RCC 7860 (cell line): ENCODE measurements around the gene RFWD3.

Experiments used
- DNase-seq: peaks from one replicate; pipeline ENCODE4 v3.0.0-alpha.2; 2015; ENCODE audit warnings: low spot score
- FAIRE-seq: peaks from 2 replicates; lab custom pipeline; 2012; peaks lifted over from hg19 to GRCh38; lab: Jason Lieb, UNC

RFWD3 gene

GRCh38 chr16:74623214-74623838 is 43.4 kb downstream of the RFWD3 start:
- no peak for FAIRE-seq
- DNase-seq, result peak; percentile 28

DNA sequence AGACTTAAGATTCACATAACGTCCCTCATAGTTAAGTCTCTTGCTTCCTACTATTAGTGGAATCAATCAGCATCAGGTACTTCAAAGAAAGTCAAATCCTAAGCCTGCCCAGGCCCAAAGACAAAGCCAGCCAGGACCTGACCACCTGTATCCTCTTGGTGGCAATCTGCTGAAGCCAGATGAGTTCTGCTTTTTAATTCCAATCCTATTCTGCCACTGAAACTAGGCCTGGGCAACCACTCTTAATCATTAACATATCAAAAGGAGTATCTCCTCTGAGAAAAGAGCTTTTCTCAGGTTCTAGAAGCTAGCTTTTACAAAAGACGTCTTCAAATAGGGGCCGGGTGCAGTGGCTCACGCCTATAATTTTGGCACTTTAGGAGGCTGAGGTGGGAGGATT is 44.7 kb downstream of the RFWD3 start:
- DNase-seq, result no peak
- FAIRE-seq, result no peak

DNA sequence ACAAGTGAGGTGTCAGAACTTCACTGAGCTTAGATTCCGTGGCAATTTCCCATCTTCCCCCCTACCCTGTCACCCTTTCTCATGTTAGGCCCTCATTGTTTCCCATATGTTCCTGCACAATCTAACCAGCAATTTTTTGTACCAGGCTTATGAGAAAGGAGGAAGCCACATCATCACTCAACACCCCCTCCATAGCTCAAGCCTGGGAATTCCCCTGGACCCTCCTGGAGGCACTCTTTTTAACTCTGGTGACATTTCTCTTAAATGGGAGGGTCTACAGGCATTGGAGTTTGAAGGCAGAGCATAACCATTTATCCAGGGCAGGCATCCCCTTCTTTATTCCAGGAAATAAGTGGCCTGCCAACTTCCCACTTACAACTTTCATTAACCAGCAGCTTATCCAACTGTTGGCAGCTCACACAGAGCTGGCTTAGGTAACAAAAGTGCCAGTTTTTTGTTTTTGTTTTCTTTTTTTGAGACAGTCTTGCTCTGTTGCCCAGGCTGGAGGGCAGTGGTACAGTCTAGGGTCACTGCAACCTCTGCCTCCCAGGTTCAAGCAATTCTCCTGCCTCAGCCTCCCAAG is 49.4 kb downstream of the RFWD3 start:
- no peak for FAIRE-seq
- no peak for DNase-seq

- FAIRE-seq, result no peak
- no peak for DNase-seq
Observed at GRCh38 chr16:74611721-74612120, 55.0 kb downstream of the RFWD3 start.

DNA sequence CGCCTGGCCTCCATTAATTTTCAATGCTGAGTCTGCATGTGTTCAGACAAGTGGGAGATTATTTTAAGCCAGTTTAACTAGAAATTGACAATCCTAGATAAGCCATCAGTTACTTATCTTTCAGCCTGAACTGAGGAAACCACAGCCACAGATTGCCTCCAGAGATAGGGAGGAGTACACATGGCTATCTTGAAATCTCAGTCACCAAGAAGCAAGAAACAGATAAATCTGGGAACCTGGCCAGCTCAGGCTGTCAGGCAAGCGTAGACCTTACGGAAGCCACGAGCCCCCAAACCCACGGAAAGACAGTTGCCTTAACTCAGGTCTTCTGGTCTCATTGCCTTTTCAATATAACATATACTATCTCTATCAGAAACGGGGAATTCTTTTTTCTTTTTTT is 57.7 kb downstream of the RFWD3 start:
- FAIRE-seq (no peak), DNase-seq (no peak)

DNA sequence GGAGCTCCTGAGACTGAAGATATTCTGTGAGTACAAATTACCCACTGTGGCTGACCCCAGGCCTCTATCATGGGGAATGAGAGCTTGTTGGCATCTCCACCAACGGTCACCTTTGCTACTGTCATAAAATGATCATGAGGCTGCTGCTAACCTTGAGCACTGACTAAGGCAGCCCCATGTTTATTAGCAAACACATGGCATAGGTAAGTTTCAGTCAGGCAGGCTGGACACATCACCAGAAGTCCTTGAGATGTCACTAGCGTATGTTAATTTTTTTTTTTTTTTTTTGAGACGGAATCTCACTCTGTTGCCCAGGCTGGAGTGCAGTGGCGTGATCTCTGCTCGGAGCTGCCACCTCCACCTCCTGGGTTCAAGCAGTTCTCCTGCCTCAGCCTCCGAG is 58.3 kb downstream of the RFWD3 start:
- DNase-seq (no peak), FAIRE-seq (no peak)

GRCh38 chr16:74607962-74608356 is 58.7 kb downstream of the RFWD3 start:
- DNase-seq, result no peak
- FAIRE-seq, result no peak

DNA sequence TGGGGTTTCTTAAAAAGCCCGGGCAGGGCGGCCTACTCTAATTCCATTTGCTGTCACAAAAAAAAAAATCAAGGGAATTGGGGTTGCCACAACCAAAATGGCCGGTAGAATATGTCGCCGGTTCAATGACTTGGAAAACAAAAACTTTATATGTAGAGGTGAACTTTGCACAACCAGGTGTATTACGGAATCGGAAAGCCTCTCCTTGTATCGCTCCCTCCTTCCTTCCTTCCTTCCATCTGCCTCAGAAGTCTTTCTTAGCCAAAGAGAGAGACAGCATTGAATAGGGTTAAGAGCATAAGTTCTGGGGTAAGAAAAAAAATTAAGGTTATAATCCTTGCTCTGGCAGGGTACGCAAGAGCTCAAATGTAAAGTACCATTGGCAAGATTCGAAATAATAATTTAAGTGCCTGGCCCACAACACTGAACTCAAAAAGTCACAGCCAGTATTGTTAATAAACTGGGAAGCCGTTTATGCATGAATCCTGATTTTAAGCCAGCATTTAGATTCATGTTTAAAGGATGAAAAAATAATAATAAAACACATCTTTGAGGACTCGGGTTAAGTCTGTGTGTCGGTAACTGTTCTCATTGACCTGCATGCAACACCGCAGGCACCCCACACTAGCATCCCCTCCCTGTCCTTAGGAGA is 59.2 kb downstream of the RFWD3 start:
- FAIRE-seq (no peak), DNase-seq (no peak)

DNA sequence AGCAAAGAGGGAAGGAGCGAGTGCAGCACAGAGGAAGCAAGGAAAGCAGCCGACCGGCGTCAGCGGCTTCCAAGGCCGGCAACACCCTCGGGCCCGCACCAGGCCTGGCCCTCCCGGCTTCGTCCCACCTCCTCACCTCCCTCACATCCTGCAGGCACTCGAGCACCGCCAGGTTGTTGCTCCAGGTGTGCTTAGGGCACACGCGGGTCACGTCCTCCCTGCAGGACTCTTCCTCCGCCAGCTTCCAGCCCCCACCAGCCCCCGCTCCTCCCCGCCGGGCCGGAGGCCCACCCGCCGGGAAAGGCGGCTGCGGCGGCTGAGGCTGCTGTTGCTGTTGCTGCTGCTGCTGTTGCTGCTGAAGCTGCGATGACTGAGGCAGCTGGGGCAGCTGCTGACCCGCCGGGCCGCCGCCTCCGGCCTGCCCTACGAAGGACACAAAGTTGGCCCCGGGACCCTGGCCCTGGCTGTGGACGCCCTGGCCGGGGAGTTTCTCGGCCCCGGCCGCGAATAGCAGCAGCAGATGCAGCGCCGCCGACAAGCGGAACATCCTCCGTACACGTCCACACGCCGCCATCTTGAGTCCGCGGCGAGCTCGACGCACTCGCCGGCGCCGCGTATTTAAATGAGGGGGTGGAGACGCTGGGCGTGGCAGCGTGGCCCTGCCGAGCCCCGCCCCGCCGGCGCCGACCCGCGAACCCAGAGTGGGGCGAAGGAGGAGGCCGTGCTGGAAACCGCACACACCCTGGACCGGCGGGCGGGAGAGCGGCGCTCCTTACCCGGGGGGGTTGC is 60.0 kb downstream of the RFWD3 start, which contains the start of gene GLG1:
Gene GLG1 (minus strand): TSS at position 594 of the 789 bp plus-strand sequence. CDS start 20 bp downstream, at position 574.
- DNase-seq (peak; percentile 71), FAIRE-seq (no peak)

- DNase-seq (no peak), FAIRE-seq (no peak)
Observed at GRCh38 chr16:74605746-74606520, 60.7 kb downstream of the RFWD3 start.

- DNase-seq (no peak), FAIRE-seq (no peak)
Observed at GRCh38 chr16:74605332-74605731, 61.3 kb downstream of the RFWD3 start.

DNA sequence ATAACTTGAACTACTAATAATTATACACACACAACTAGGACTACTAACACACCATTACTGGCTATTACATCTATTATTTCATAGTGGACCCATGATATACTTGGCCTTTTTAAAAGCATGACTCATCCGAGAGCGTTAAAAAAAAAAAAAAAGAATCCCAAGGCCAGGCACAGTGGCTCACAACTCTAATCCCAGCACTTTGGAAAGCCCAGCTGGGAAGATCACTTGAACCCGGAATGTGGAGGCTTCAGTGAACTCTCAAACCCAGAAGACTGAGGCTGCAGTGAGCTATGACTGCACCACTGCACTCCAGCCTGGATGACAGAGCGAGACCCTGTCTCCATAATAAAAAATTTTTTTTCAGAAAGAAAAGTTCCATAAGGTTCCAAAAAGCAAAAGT is 62.8 kb downstream of the RFWD3 start:
- FAIRE-seq (no peak), DNase-seq (no peak)

DNA sequence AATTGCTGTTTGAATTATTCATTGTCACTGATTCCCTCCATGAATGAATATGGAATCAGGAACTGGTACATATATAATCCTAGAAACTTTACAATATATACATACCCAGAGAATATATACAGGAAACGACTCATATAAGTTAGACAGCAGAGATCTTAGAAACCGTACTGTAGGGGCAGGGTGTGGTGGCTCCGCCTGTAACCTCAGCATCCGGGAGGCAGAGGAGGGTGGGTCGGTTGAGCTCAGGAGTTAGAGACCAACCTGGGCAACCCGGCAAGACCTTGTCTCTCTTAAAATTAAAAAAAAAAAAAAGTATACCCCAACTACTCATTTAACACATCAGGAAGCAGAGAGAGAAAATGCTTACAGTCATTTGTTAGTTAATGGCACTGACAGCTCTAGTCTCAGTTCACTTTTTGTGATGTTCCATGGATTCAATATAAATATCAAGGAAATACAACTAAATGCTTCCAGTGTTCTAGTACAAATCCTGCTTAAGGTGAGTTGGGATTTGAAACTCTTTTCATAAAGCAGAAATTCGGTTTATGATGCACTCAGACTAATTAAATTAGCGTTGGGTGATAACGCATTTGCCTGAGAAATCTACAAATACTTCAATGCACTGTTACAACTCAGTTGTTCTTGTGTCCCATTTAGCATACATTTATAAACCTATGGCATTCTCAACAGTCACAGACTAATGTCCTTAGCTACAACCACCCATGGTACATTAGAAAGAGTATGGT is 65.4 kb downstream of the RFWD3 start:
- FAIRE-seq (no peak), DNase-seq (no peak)

GRCh38 chr16:74596586-74596985 is 70.1 kb downstream of the RFWD3 start:
- FAIRE-seq (no peak), DNase-seq (no peak)

DNA sequence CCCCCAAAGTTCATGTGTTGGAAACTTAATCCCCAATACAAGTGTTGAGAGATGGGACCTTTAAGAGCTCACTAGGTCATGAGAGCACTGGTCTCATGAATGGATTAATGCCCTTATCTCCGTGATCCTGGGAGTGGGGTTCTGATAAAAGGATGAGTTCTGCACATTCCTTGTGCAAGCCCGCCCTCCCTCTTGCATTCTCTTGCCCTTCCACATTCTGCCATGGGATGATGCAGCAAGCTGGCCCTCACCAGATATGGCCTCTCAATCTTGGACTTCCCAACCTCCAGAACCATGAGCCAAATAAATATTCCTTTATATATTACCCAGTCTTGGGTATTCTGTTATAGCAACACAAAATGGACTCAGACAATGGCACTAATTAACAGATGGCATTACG is 73.8 kb downstream of the RFWD3 start:
- DNase-seq (no peak), FAIRE-seq (no peak)

GRCh38 chr16:74591876-74592650 is 74.6 kb downstream of the RFWD3 start:
- FAIRE-seq (no peak), DNase-seq (no peak)

GRCh38 chr16:74586948-74587347 is 79.7 kb downstream of the RFWD3 start:
- FAIRE-seq (no peak), DNase-seq (no peak)

GRCh38 chr16:74585846-74586443 is 80.7 kb downstream of the RFWD3 start:
- DNase-seq (no peak), FAIRE-seq (no peak)
